Measurements from ENCODE around the gene GHRH. TPM values are rescaled to one million over a fixed set of nuclear protein-coding genes. Genes with fewer than 3 reads are reported as not detected.

The GHRH gene
- total RNA-seq, 2 experiments from 2014 or later, result not detected

DNA sequence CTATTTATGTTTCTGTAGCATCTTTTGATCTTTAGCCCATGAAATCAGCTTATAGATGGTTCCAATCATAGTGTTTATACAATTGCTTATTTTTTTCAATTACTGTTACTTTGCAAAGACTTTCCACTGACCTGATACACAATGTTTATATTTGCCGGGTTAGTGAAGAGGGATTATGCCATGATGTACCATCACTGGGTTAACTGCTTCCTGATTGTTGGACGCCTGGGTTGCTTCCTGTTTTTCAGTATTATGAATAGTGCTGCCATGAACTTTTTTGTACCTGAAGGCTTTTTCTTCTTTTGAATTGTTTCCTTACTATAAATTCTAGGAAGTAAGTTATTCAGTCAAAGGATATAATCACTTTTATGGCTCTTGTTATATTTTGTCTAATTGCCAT lies 34.8 kb upstream of the GHRH start:
- peaks cover 34% of the 10 kb centered on the region for H3K4me1 Mint-ChIP-seq

GRCh38 chr20:37295595-37295994 lies 34.0 kb upstream of the GHRH start:
- no peak overlapping the region for H3K27ac Mint-ChIP-seq

More for the DNA sequence above, 34.8 kb upstream of the GHRH start:
- Mint-ChIP-seq H3K27me3 (no peaks in the 10 kb centered on the region), H3K9me3 (peaks cover 2% of the 10 kb centered on the region), H3K4me3 (no peak overlapping the region), H3K27ac (no peak overlapping the region), H3K36me3 (peaks cover 46% of the 10 kb centered on the region)
- DNase-seq, result no peak

DNA sequence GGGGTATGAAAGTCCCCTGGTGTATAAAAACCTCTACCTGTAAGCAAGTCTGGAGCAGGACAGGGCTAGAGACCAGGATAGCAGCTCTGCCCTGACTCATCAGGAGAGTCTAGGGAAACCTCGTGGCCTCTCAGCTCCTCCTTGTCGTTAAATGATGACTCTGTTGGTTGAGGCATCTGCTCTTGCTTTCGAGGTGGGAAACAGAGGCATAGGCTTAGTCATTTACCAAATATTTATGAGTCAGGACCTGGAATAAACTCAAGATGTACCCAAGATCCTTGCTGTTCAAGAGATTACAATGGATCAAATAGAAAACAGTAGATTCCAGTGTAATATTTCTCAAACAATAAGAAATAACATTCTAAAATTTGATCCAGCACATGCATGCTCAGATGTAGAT lies 33.4 kb upstream of the GHRH start:
- Mint-ChIP-seq H3K4me1 (peaks cover 40% of the 10 kb centered on the region), H3K27ac (peak overlapping the region; percentile 35), H3K9me3 (peaks cover 2% of the 10 kb centered on the region), H3K4me3 (no peak overlapping the region), H3K27me3 (no peaks in the 10 kb centered on the region), H3K36me3 (peaks cover 44% of the 10 kb centered on the region)
- no peak for DNase-seq

More at GRCh38 chr20:37295595-37295994, 34.0 kb upstream of the GHRH start:
- H3K9me3 Mint-ChIP-seq, result peaks cover 2% of the 10 kb centered on the region
- peaks cover 48% of the 10 kb centered on the region for H3K36me3 Mint-ChIP-seq
- DNase-seq, result no peak
- H3K4me3 Mint-ChIP-seq, result no peak overlapping the region
- peaks cover 40% of the 10 kb centered on the region for H3K4me1 Mint-ChIP-seq
- no peaks in the 10 kb centered on the region for H3K27me3 Mint-ChIP-seq

DNA sequence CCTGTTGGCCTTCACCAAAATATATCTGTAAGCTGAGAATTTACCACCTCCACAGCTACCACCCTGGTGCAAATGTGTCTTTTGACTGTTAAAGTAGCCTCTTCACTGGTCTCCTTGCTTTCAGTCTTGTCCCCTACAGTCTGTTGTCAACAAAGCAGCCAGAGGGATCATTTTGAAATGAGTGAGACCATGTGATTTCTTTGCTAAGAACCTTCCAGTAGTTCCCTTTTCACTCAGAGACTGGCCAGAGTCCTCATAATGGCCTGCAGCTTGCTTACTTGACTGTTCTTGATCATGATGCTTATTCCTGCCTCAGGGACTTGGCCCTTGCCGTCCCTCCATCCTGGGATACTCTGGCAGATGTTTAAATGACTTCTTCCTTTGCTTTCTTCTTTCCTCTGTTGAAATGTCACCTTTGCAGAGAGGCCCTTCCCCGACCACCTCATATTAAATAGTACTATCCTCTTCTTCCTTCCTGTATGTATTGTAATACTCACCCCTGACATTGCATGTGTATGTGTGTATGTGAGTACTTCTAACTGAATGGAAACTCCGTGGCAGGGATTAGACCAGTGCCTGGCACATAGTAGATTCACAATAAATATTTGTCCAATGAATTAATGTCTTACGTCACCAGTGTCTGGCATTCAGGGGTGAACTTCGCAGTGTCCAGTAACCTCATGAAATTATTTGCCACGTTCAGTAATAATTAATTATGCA lies 32.8 kb upstream of the GHRH start:
- Mint-ChIP-seq H3K27ac (no peak overlapping the region), H3K4me1 (peaks cover 40% of the 10 kb centered on the region), H3K36me3 (peaks cover 43% of the 10 kb centered on the region), H3K27me3 (no peaks in the 10 kb centered on the region), H3K4me3 (no peak overlapping the region), H3K9me3 (peaks cover 2% of the 10 kb centered on the region)
- no peak for DNase-seq

- Mint-ChIP-seq H3K36me3 (peaks cover 41% of the 10 kb centered on the region), H3K27ac (no peak overlapping the region), H3K9me3 (peaks cover 2% of the 10 kb centered on the region), H3K4me1 (peaks cover 44% of the 10 kb centered on the region), H3K4me3 (no peak overlapping the region), H3K27me3 (no peaks in the 10 kb centered on the region)
- no peak for DNase-seq
Measured at GRCh38 chr20:37293301-37293943, 31.8 kb upstream of the GHRH start.

DNA sequence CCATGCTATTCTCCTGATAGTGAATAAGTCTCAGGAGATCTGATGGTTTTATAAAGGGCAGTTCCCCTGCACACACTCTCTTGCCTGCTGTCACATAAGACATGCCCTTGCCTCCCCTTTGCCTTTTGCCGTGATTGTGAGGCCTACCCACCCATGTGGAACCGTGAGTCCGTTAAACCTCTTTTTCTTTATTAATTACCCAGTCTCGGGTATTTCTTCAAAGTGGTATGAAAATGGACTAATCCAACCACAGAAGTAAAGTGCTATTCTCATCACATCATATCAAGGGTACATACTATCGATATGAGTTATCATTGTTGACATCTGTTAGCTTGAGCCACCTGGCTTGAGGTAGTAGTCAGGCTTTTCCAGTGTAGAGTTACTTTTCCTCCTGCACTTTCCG lies 30.1 kb upstream of the GHRH start:
- DNase-seq, result no peak
- Mint-ChIP-seq H3K9me3 (peaks cover 2% of the 10 kb centered on the region), H3K27me3 (no peaks in the 10 kb centered on the region), H3K4me1 (peaks cover 42% of the 10 kb centered on the region), H3K36me3 (peaks cover 37% of the 10 kb centered on the region), H3K27ac (no peak overlapping the region), H3K4me3 (no peak overlapping the region)

DNA sequence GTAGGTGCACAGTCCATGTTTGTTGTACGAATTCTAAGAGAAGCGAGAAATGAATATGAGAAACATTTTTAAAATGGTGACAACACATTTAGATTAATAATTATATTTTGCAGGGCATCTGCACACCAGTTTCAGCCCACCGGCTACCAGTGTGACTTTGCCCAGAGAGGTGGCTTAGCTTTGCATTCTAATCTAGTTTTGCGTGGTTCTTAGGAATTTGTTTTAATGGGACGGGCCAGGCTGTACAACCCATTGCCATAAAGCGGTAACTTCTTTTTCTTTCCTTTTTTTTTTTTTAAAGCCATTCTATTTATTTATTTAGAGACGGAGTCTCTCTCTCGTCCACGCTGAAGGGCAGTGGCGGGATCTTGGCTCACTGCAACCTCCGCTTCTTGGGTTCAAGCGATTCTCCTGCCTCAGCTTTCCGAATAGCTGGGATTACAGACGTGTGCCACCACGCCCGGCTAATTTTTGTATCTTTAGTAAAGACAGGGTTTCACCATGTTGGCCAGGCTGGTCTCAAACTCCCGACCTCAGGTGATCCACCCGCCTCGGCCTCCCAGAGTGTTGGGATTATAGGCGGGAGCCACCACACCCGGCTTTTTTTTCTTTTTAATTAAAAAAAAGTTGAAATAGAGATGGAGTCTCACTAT lies 28.7 kb upstream of the GHRH start:
- Mint-ChIP-seq H3K36me3 (peaks cover 34% of the 10 kb centered on the region), H3K27me3 (no peaks in the 10 kb centered on the region), H3K4me3 (peak overlapping the region; percentile 88), H3K27ac (peak overlapping the region; percentile 92), H3K9me3 (peaks cover 2% of the 10 kb centered on the region), H3K4me1 (peaks cover 35% of the 10 kb centered on the region)
- no peak for DNase-seq

GRCh38 chr20:37288091-37288490 lies 26.5 kb upstream of the GHRH start:
- Mint-ChIP-seq H3K4me3 (no peak overlapping the region), H3K27me3 (no peaks in the 10 kb centered on the region), H3K36me3 (peaks cover 20% of the 10 kb centered on the region), H3K27ac (no peak overlapping the region), H3K4me1 (peaks cover 19% of the 10 kb centered on the region), H3K9me3 (peaks cover 2% of the 10 kb centered on the region)
- no peak for DNase-seq

DNA sequence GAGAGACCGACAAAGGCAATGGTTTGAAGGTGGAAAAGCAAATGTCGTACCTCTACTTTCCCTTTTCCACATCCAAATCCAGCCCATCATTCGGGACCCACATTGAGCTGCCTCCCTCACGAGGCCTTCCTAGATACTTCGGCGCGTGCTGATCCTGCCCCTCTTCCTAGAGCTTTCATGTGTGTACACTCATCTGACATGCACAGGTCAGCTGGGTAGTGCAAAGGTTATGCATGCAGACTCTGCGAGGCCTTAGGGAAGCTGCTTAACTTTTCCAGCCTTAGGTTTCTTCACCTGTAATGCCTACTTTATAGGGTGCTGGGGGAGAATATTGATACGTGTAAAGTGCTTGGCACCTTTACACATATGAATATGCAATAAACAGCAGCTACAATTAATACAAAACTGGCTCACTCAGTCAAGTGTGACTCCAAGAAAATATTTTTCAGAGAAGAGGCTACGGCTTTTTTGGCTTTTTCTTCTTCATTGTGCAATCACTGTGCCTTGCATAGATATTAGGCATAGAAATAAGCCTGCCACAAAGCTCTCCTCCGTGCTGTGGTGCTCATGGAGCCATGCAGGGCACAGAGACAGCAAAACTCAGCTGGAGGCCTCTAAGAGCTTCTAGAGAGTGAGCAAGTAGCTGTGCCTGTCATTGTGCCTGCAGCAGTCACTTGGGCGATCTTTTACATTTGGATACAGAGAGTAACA lies 24.2 kb upstream of the GHRH start:
- DNase-seq, result no peak
- no peak overlapping the region for H3K4me3 Mint-ChIP-seq
- H3K9me3 Mint-ChIP-seq, result no peaks in the 10 kb centered on the region
- H3K27me3 Mint-ChIP-seq, result no peaks in the 10 kb centered on the region
- peaks cover 1% of the 10 kb centered on the region for H3K36me3 Mint-ChIP-seq
- peaks cover 6% of the 10 kb centered on the region for H3K4me1 Mint-ChIP-seq
- H3K27ac Mint-ChIP-seq, result no peak overlapping the region

GRCh38 chr20:37284691-37285161 lies 23.1 kb upstream of the GHRH start:
- DNase-seq, result no peak
- Mint-ChIP-seq H3K9me3 (no peaks in the 10 kb centered on the region), H3K27me3 (no peaks in the 10 kb centered on the region), H3K4me3 (no peak overlapping the region), H3K27ac (no peak overlapping the region), H3K4me1 (peaks cover 5% of the 10 kb centered on the region), H3K36me3 (peaks cover 1% of the 10 kb centered on the region)

- no peak for DNase-seq
- Mint-ChIP-seq H3K9me3 (no peaks in the 10 kb centered on the region), H3K27me3 (no peaks in the 10 kb centered on the region), H3K4me3 (no peak overlapping the region), H3K36me3 (no peaks in the 10 kb centered on the region), H3K27ac (no peak overlapping the region), H3K4me1 (peaks cover 3% of the 10 kb centered on the region)
Measured at GRCh38 chr20:37283530-37284195, 22.0 kb upstream of the GHRH start.

GRCh38 chr20:37282556-37282955 lies 20.9 kb upstream of the GHRH start:
- Mint-ChIP-seq H3K4me3 (no peak overlapping the region), H3K36me3 (no peaks in the 10 kb centered on the region), H3K27me3 (no peaks in the 10 kb centered on the region), H3K4me1 (no peaks in the 10 kb centered on the region), H3K27ac (no peak overlapping the region), H3K9me3 (no peaks in the 10 kb centered on the region)
- DNase-seq, result no peak

DNA sequence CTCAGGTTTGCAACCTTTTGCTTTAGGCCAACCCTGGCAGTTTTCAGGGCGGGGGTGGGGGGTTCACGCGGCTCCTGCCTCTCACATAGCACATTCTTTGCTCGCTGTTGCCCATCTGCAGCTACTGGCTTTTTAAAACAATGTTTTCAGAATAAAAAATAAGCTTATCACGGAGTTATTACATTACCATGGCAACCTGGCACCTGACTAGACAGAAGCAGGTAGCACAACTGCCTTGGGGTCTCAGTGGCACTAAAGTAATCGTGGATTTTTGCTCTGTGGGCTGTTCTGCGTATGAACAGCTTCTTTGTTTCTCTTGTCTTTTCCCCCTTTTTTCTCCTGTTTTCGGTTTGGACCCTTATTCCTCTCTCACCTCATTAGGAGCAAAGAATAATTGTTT lies 18.8 kb upstream of the GHRH start:
- Mint-ChIP-seq H3K4me3 (no peak overlapping the region), H3K4me1 (peaks cover 7% of the 10 kb centered on the region), H3K36me3 (no peaks in the 10 kb centered on the region), H3K27me3 (no peaks in the 10 kb centered on the region), H3K9me3 (no peaks in the 10 kb centered on the region), H3K27ac (no peak overlapping the region)
- no peak for DNase-seq

- H3K27ac Mint-ChIP-seq, result no peak overlapping the region
- no peaks in the 10 kb centered on the region for H3K9me3 Mint-ChIP-seq
- no peaks in the 10 kb centered on the region for H3K36me3 Mint-ChIP-seq
- H3K4me3 Mint-ChIP-seq, result no peak overlapping the region
- DNase-seq, result no peak
- H3K27me3 Mint-ChIP-seq, result no peaks in the 10 kb centered on the region
- peaks cover 7% of the 10 kb centered on the region for H3K4me1 Mint-ChIP-seq
Measured at GRCh38 chr20:37279820-37280219, 18.2 kb upstream of the GHRH start.

Data from activated naive CD8-positive, alpha-beta T cell treated with anti-CD3 and anti-CD28 coated beads for 36 hours (primary cell).